ENCODE data around the gene COL6A3. TPM values are rescaled to one million over a fixed set of nuclear protein-coding genes. Genes with fewer than 3 reads are reported as not detected.

Gene COL6A3
- total RNA-seq, 1 experiment from 2014 or later: 1.2 TPM

DNA sequence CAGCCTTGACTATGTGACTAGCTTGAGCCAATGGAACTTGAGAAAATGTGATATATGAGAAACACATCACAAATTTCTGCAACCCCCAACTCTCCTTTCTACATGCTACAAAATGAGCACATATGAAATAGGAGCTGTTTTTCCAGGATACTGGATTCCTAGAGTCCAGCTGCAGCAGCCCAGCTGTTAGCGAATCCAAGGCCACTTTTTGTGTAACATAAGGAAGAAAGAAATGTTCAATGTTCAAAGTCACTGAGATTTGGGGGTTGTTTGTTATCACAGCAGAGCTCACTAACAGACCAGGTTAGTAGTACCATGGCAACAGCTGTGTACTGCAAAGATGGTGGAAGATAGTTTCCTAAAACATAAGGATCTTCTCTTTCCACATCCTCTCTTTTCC, 12.6 kb upstream of the COL6A3 start:
- ATAC-seq: no peak
- ChIA-PET RAD21 (ENCODE audit: low non-redundant PET in 1 of 2, low total read pairs in 2 of 2, uncharacterized antibody in 2 of 2, unreplicated experiment in 2 of 2) (interaction anchor here in 1 of 2 experiments (0.7 kb wide), 1 partner anchor 12 kb away, joined by 7 read pairs; the partner anchor contains the start of gene COL6A3), POLR2A (no interaction called here)

More for the DNA sequence above, 12.6 kb upstream of the COL6A3 start:
- no peaks in the 10 kb centered on the region for H4K20me1 ChIP-seq (ENCODE audit: insufficient read depth)
- no peak for DNase-seq (ENCODE audit: low read depth, low spot score)
- no peaks in the 10 kb centered on the region for H3K36me3 ChIP-seq (ENCODE audit: control insufficient read depth in 1 of 2, insufficient read depth in 2 of 2, low read length in 2 of 2)
- no peaks in the 10 kb centered on the region for H3K79me2 ChIP-seq (ENCODE audit: insufficient read depth, low read length)
- H2AFZ ChIP-seq (ENCODE audit: low read depth, low read length, poor library complexity, severe bottlenecking): no peak overlapping the region
- H3K9me3 ChIP-seq (ENCODE audit: control insufficient read depth in 1 of 2, insufficient read depth in 1 of 2, low read depth in 1 of 2, low read length in 2 of 2): no peaks in the 10 kb centered on the region
- H3K27ac ChIP-seq (ENCODE audit: low read depth, low read length): no peak overlapping the region
- intact Hi-C loops (cut with micrococcal nuclease): no loop called here
- CTCF ChIA-PET: interaction anchor here (0.7 to 1.5 kb wide), 2 partner anchors 17 to 62 kb away, joined by 4 read pairs; no protein-coding TSS in a partner anchor
- H3K9me2 ChIP-seq (ENCODE audit: insufficient read depth): no peaks in the 10 kb centered on the region
- H3K4me1 ChIP-seq (ENCODE audit: control insufficient read depth in 1 of 2, insufficient read depth in 2 of 2, low read length in 2 of 2): peaks cover 3 to 10% of the 10 kb centered on the region in 2 experiments; a peak in 2 of 4 replicates
- H3K4me3 ChIP-seq (replicated peaks in 1 of 2; ENCODE audit: low read depth in 1 of 2, low read length in 2 of 2): no peak overlapping the region
- H3K4me2 ChIP-seq (ENCODE audit: low read length): no peak overlapping the region
- H3K9ac ChIP-seq (ENCODE audit: low read length): no peak overlapping the region
- TF ChIP-seq SP1 (IDR thresholded peaks at IDR 0.05; ENCODE audit: low read depth): no peak
- no peak for TF ChIP-seq TCF7L2 (IDR thresholded peaks at IDR 0.05; ENCODE audit: borderline replicate concordance, extremely low read depth, insufficient read depth, insufficient read length)
- TF ChIP-seq ZFX (IDR thresholded peaks at IDR 0.05): no peak
- no peak for TF ChIP-seq ATF3 (IDR thresholded peaks at IDR 0.05)
- TF ChIP-seq REST (IDR thresholded peaks at IDR 0.05; ENCODE audit: low read depth): no peak
- TF ChIP-seq POLR2A (IDR thresholded peaks at IDR 0.05; ENCODE audit: borderline replicate concordance, extremely low read depth, insufficient read depth, insufficient read length): no peak
- TF ChIP-seq EZH2 (IDR thresholded peaks at IDR 0.05): no peak
- TF ChIP-seq, protein P1, sequence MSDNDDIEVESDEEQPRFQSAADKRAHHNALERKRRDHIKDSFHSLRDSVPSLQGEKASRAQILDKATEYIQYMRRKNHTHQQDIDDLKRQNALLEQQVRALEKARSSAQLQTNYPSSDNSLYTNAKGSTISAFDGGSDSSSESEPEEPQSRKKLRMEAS (IDR thresholded peaks at IDR 0.05): no peak
- TF ChIP-seq FOSL1 (IDR thresholded peaks at IDR 0.05; ENCODE audit: low read depth): no peak
- TF ChIP-seq ELF1 (IDR thresholded peaks at IDR 0.05; ENCODE audit: borderline replicate concordance, low read depth): no peak
- TF ChIP-seq SIN3A (IDR thresholded peaks at IDR 0.05; ENCODE audit: low read depth): no peak
- TF ChIP-seq CTCF (IDR thresholded peaks at IDR 0.05 in 2 of 3, conservative IDR thresholded peaks at IDR 0.05 in 1 of 3; ENCODE audit: borderline replicate concordance in 1 of 3, insufficient read depth in 1 of 3, low read depth in 2 of 3, low read length in 2 of 3): no peak
- no peak for TF ChIP-seq ZNF274 (IDR thresholded peaks at IDR 0.05; ENCODE audit: low read depth, low read length)
- H3K27me3 ChIP-seq (ENCODE audit: insufficient read depth, low read length): no peaks in the 10 kb centered on the region; the same call in 1 of the 2 replicates
- BruUV-seq (replicated peaks): no TSS peak
